Activated CD8-positive, alpha-beta memory T cell treated with anti-CD3 and anti-CD28 coated beads, Interleukin-2, amount 50 U/mL, for 24 hours (primary cell): Measurements from ENCODE around the gene PLIN4.
"Not testable (repeated sequence)": the region's sequence is repeated elsewhere in the genome, so short reads cannot be mapped to it uniquely, and the experiment has no call there.

Experiments
- DNase-seq: peaks from one replicate; pipeline ENCODE4 v3.0.0-alpha.2; 2020; ENCODE audit errors: extremely low read depth

PLIN4 gene, protein sequence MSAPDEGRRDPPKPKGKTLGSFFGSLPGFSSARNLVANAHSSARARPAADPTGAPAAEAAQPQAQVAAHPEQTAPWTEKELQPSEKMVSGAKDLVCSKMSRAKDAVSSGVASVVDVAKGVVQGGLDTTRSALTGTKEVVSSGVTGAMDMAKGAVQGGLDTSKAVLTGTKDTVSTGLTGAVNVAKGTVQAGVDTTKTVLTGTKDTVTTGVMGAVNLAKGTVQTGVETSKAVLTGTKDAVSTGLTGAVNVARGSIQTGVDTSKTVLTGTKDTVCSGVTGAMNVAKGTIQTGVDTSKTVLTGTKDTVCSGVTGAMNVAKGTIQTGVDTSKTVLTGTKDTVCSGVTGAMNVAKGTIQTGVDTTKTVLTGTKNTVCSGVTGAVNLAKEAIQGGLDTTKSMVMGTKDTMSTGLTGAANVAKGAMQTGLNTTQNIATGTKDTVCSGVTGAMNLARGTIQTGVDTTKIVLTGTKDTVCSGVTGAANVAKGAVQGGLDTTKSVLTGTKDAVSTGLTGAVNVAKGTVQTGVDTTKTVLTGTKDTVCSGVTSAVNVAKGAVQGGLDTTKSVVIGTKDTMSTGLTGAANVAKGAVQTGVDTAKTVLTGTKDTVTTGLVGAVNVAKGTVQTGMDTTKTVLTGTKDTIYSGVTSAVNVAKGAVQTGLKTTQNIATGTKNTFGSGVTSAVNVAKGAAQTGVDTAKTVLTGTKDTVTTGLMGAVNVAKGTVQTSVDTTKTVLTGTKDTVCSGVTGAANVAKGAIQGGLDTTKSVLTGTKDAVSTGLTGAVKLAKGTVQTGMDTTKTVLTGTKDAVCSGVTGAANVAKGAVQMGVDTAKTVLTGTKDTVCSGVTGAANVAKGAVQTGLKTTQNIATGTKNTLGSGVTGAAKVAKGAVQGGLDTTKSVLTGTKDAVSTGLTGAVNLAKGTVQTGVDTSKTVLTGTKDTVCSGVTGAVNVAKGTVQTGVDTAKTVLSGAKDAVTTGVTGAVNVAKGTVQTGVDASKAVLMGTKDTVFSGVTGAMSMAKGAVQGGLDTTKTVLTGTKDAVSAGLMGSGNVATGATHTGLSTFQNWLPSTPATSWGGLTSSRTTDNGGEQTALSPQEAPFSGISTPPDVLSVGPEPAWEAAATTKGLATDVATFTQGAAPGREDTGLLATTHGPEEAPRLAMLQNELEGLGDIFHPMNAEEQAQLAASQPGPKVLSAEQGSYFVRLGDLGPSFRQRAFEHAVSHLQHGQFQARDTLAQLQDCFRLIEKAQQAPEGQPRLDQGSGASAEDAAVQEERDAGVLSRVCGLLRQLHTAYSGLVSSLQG (N-terminal part only)

DNA sequence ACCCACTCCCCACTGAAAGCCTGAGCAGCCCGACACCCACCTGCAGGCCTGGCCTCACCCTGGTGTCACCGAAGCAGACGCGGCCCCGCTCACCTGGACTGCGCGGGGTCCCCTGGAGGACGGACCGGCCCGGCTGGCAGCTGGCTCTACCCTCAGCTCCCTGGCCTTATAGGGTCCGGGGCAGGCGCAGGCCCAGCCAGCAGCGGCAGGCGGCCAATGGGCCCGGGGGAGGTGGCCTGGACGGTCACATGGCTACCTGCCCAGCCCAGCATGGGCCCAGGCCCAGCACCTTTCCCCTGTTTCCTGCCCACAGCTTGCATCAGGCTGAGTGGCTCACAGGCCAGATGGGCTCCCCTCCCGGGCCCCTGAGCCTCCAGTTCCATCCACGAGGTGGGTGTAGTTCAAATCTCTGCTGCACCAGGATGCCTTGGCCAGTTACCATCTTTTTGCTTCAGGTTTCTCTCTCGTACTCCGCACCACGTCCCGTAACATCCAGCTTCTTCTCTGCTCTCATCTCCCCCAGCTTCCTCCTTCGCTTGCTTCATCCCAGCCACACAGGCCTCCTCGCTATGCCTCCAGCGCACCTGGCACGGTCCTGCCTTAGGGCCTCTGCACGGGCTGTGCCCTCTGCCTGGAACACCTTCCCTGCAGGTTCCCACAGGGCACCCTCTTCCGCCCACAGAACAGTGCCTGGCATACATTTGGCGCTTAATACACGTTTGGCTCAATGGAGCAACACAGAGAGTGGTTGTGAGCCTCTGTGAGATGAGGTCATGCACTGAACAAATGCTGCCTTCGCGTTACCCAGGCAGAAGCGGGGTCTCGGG, at the start of gene PLIN4:
TSS of gene PLIN4 (minus strand) at position 142 of the 827 bp plus-strand sequence. CDS start 214 bp downstream, outside the sequence.
- no peak for DNase-seq

DNA sequence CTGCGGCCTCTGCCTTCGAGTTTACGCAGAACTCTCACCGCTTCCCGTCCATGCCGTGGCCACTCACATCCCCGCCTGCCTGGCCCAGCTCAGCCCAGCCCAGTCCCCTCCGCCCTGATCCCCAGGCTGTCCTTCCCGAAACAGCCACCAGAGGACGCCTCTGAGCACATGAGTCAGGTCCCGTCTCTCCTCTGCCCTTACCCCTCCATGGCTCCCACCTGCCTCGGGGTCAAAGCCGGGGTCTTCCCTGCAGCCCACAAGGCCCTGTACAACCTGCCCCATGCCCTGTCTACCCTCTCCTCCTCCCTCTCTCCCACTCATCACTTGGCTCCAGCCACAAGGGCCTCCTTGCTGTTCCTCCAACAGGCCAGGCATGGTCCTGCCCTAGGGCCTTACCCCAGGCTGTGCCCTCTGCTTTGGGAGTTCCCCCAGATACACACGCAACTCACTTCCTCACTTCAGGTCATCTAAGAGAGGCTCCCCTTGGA, 49.3 kb upstream of the PLIN4 start:
- peak; percentile 20 for DNase-seq

DNA sequence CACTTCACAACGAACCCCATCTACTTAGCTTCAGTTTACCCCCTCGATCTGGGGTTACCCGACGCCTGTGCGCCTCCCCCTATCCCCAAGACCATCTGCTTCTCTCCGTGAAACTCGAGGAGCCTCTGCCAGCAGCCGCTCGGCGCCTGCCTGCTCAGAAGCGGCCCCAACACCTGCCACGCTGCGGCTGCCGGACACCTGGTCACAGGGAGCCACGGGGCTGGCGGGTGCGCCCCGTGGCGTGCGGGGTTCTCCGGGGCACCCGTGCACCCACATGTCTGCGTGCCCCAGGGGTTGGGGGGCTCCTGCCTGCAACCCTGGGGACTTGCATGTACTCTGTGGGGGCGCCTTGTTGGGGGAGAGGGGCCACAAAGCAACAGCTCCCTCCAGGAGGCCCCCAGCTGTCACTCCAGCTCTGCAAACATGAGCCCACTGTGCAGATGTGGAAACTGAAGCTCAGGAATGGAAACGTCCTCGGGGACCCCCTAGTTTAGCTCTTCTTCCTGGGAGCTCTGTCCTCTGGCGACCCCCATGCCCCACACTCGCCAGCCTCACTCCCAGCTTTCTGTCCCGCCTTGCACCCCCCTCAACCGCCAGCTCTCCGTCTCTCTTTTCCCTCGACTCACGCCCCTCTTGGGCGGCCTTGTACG, 48.2 kb upstream of the PLIN4 start:
- DNase-seq = no peak

DNA sequence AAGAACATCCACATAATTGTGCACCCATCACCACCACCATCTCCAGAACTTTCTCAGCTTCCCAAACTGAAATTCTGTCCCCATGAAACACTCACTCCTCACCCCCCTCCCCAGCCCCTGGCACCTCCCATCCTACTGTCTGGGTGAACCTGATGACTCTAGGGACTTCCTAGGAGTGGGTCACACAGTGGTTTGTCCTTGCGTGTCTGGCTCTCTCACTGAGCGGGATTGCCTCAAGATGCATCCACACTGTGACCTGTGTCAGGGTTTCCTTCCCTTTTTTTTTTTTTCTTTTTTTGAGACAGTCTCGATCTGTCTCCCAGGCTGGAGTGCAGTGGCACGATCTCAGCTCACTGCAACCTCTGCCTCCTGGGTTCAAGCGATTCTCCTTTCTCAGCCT, 45.3 kb upstream of the PLIN4 start:
- not testable (repeated sequence) for DNase-seq

DNA sequence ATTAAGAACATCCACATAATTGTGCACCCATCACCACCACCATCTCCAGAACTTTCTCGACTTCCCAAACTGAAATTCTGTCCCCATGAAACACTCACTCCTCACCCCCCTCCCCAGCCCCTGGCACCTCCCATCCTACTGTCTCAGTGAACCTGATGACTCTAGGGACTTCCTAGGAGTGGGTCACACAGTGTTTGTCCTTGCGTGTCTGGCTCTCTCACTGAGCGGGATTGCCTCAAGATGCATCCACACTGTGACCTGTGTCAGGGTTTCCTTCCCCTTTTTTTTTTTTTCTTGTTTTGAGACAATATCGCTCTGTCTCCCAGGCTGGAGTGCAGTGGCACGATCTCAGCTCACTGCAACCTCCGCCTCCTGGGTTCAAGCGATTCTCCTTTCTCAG, 43.8 kb upstream of the PLIN4 start:
- DNase-seq = not testable (repeated sequence)

DNA sequence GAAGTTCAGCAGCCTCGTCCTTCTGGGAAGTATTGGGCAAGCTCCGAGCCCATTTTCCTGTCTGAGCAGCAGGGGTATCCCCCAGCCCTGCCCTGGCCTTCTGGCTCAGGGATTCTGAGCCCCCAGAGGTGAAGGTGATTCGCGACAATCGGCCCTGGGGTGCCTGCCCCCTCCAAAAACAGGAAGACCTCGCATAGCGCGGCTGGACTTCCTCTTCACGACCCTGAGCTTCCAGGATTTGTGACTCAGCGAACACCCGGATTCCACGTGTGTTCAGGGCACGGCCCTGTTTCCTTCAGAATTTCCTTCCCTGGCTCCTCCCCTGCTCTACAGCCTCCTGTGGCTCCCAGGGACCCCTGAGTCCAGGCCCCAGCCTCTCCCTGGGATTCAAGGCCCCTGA, 41.3 kb upstream of the PLIN4 start, which contains the start of gene SEMA6B:
TSS of gene SEMA6B (minus strand) at position 116 of the 400 bp plus-strand sequence. CDS start 1,227 bp downstream, outside the sequence.
- no peak for DNase-seq

DNA sequence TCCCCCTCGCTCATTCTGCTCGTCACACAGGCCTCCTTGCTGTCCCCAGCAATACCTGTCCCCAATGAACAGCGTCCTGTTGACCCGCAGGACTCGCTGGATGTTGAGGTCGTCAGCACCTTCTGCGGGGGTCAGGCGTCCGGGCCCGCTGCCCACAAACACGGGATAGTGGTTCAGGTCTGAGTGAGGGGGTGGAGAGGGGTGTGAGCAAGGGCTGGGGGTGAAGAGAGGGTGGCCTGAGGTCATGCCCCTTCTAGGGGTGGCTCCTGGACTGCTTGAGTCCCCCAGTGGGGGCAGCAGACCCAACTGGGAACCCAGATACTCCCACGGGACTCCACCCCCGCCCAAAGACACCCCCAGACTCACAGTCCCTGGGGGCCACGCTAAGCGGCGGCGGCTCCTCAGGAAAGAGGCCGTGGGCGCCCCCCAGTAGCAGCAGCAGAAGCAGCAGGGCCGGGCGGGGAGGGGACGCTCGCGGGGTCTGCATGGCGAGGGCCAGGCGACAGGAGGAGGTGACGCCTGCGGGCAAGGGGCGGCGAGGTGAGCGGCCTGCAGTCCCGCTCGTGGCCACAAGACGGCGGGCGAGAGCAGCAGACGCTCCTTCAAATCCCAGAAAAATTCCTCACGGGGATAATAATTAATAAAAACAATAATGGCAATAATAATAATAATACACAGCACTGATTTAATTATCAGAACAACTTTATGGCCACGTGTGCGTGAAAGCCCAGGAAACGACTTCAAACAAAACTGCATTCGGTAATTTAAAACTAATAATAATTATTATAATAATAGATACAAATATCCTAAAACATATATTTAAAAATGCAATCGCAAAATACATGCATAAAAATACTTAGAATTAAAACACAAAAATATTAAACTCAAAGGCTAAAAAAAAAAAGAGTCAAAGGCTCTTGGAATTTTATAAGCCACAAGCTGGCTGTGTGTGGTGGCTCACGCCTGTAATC, 40.0 kb upstream of the PLIN4 start:
- no peak for DNase-seq

DNA sequence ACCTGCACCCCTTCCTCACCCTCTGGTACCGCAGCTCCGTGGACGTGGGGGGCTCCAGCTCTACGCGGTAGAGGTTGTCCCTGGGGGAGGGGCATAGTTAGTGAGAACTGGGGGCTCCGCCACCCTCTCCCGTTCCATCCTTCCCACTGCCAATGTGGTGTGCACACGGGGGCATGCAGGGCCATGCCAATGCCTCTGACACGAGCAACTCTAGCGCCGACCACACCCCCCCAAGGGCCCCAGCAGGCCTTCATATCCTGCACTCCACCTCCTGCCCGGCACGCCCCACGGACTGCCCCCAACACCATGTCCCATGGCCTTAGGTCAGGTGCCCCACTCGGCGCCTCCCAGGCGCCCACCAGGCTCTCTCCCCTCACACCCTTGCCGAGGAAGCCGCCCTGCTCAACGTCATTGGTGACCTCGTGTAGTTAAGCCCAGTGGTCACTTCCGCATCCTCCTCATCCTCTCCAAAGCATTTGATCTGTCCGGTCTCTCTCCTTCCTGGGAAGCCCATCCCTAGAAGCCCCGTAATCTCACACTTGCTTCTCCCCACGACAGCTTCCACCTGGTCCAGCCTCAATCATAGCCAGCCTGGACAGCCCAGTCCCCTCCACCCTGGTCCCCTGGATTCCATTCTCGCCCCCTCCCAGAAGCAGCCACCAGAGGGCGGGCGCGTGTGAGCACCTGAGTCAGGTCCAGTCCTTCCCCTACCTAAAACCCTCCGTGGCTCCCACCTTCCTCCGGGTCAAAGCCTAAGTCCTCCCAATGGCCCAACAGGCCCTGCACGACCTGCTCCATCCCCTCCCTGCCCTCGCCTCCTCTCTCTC, 39.1 kb upstream of the PLIN4 start:
- no peak for DNase-seq

DNA sequence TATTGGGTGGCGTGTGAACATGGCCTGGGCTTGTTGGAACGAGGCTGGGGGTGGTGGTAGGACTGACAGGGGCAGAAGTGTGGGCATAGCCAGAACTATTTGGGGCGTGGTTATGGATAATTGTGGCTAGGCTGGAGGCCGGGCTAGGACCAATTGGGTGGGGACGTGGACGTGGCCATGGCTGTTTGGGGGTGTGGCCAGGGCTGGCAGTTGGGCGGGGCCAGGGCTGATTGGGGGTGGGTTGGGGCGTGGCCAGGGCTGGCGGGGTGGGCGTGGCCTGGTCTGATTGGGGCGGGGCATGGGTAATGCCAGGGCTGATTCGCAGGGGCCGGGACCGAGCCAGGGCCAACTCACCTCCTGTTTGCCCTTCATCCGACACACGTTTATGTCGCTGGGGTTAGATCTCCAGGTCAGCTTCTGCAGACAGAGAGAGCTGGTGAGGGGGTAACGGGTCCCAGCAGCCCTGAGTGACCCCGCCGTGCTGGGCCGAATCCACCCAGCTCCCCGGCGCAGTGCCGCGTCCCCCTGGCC, 38.4 kb upstream of the PLIN4 start:
- DNase-seq = no peak

DNA sequence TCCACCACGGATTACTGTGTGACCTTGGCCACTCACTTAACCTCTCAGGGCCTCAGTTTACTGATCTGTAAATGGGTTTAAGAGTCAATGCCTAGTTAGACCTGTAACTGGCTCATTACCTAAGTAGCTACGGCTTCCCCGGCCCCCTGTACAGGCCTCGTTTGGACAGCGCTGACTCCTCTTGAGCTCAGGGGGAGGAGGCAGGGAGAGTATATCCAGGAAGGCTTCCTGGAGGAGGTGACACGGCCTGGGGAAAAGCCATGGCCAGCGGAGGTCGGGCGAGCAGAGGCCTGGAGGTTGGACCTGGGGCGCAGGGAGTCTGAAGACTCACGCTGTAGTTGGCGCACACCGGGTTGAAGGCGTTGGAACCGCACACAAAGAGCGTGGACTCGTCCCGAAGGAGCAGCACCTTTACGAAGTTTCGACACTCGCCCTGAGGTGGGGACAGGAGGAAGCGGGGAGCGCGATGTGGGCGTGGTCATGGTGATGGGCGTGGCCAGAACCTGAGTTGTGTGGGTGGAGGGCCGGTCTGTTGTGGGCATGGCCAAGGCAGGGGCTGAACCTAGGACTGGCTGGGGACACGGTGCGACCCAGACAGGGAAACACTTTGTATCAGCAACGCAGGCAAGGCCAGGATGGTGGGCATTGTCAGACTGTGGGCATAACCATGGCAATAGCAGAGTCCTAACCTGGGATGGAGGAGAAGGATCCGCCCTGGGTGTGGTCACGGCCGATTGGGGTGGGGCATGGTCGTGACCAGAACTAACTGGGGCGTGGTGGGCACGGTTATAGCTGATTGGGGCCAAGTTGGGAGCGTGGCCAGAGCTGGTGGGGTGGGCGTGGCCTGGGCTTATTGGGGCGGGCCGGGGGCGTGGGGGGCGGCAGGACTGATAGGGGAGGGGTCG, 37.6 kb upstream of the PLIN4 start:
- no peak for DNase-seq

DNA sequence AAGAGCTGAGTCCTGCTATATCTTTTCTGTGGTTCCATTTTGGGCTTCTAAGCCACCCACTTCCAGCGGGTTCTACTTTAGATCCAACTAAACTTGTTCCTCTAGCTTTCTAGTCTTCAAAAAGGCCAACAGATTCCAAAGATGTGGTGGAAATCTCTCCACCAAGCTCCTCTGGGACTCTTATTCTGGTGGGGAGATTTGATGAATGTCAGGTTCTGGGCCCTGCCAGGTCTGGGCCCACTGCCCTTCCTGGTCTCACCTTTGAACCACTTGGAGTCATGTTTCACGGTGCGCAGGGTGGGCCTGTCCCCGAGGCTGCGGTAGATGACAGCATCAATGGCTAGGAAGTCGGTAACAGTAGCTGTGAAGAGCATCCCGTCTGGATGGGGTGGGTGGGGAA, 36.4 kb upstream of the PLIN4 start:
- DNase-seq = no peak

DNA sequence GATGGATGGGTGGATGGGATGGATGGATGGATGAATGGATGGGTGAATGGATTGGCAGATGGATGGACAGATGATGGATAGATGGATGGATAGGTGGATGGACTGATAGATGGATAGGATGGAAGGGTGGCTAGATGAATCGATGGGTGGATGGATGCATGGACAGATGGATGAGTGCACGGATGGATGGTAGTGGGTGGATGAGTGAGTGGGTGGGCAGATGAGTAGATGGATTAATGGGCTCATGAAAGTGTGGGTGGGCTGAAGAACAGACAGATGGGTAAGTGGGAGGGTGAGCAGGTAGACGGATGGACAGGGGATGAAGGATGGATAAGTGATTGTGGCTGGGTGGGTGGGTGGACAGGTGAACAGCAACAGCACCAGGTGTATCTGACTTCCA, 35.5 kb upstream of the PLIN4 start:
- DNase-seq = no peak

DNA sequence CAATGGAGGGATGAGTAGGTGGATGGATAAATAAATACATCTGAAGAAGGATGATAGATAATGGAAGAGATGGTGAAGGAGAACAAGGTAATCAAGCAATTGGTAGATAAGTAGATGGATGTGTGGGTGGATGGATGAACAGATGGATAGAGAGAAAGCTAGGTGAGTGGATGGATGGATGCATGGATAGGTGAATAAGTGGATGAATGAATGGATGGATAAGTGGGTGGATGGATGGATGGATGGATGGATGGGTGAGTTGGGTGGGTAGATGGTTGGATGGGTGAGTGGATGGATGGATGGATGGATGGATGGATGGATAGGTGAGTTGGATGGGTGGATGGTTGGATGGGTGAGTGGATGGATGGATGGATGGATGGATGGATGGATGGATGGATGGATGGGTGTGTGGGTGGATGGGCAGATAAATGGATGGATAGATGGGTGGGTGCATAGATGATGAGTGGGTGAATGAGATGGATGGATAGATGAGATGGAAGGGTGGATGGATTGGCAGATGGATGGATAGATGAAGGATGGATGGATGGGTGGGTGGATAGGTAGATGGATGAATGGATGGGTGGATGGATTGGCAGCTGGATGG, 34.9 kb upstream of the PLIN4 start:
- no peak for DNase-seq

DNA sequence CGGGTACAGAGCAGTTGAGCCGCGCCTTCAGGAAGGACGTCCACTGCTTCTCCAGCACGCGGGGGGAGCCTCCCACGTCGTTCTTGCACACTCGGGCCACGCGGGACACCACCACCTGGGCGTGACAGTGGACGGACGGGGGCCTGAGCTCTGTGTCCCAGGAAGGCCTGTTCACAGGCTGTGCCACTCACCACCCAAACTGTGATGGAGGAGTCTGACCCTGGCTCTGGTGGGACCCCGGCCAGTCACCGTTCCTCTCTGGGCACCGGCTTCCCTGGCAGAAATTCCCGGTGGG, 34.2 kb upstream of the PLIN4 start:
- no peak for DNase-seq

DNA sequence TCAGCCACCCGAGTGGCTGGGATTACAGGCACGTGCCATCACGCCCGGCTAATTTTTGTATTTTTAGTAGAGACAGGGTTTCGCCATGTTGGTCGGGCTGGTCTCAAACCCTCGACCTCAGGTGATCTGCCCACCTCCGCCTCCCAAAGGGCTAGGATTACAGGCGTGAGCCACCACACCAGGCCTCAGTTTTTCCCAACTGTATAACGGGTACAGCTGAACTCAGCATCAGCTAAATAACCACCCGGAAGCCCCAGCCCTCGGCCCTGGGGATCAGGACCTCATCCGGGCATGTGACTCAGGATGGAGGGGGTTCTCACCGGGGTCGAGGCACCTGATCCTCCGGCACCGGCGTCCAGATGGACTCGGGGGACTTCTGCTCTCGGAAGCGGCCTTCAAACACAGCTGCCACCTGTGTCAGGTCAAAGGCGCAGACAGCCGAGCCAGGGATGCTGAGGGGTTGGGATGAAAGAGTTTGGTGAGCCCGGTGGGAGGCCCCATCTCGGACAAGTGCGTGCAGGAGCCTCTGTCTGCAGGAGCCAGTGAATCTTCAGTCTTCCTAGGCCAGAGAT, 32.3 kb upstream of the PLIN4 start:
- no peak for DNase-seq

DNA sequence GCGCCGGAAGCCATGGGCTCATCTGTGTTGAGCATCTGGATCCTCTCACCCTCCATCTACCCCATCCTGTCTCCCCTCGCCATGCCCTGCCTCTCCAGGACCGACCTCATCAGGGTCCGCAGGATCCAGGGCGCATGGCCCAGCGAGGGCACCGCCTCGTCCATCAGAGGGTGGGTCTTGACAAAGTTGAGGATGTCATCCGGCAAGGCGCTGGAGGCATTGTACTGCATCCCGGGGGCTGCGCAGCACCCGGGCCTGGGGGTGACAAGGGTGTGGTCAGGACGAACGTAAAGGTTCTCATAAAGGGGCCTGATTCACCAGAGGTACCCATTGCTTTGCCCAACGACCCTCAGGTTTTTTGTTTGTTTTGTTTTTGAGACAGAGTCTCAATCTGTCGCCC, 31.7 kb upstream of the PLIN4 start:
- DNase-seq = no peak
